Measurements from ENCODE around the gene EMX2. TPM values are rescaled to one million over a fixed set of nuclear protein-coding genes. Genes with fewer than 3 reads are reported as not detected.

The EMX2 gene
- total RNA-seq = 0.22 and 0.57 TPM in 2 replicates

GRCh38 chr10:117542706-117543224, at the start of gene EMX2:
Gene EMX2 (plus strand): TSS chr10:117542746. CDS start chr10:117543268, 522 bp downstream.

Other genes with a start within 250 kb of the EMX2 start
- 24.3 and 35.8 TPM in 2 replicates for gene PDZD8, start 167.3 kb upstream of the EMX2 start, total RNA-seq